Measurements from ENCODE around the gene HDHD5. TPM values are rescaled to one million over a fixed set of nuclear protein-coding genes. Genes with fewer than 3 reads are reported as not detected.

HDHD5 gene
- total RNA-seq, 4 donors from 2014 or later: 38.5 to 58.3 (median 44.5) TPM

DNA sequence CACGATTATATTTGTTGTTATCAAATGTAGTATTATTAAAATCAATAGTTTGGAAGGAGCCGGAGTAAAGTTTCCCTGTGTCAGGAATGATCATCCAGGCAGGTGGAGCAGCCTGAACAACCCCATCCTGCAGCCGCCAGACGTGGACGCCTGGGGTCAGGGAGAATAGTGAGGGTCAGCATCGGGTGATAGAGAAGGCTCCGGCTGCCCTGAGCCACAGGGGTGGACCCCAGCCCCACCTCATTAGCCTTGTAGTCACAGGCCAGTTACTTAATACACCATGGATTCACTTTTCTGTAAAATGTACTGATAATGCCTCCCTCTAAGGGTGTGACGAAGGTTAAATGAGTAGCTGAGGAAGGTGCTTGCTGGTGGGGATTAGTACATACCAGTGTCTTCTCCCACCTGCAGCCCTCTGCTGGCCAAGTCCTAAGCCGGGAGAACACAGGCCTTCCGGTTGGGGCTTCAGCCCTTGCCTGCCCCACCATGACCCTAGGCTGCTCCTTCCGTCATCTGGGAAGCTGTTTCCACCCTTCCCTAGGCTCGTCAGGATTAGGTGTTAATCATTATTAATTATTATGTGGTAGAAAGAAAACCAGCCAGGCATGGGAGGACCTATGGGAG, 52.8 kb downstream of the HDHD5 start:
- H3K4me1 ChIP-seq: no peaks in the 10 kb centered on the region
- no peak for DNase-seq (ENCODE audit: low spot score in 2 of 2)
- no peaks in the 10 kb centered on the region for H3K9me3 ChIP-seq
- H3K4me3 ChIP-seq: no peak overlapping the region
- TF ChIP-seq, protein P1, sequence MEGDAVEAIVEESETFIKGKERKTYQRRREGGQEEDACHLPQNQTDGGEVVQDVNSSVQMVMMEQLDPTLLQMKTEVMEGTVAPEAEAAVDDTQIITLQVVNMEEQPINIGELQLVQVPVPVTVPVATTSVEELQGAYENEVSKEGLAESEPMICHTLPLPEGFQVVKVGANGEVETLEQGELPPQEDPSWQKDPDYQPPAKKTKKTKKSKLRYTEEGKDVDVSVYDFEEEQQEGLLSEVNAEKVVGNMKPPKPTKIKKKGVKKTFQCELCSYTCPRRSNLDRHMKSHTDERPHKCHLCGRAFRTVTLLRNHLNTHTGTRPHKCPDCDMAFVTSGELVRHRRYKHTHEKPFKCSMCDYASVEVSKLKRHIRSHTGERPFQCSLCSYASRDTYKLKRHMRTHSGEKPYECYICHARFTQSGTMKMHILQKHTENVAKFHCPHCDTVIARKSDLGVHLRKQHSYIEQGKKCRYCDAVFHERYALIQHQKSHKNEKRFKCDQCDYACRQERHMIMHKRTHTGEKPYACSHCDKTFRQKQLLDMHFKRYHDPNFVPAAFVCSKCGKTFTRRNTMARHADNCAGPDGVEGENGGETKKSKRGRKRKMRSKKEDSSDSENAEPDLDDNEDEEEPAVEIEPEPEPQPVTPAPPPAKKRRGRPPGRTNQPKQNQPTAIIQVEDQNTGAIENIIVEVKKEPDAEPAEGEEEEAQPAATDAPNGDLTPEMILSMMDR (IDR thresholded peaks at IDR 0.05): no peak
- no peak for TF ChIP-seq POLR2A (IDR thresholded peaks at IDR 0.05)
- no peak for TF ChIP-seq POLR2AphosphoS5 (IDR thresholded peaks at IDR 0.05)
- TF ChIP-seq EP300 (IDR thresholded peaks at IDR 0.05): no peak
- H3K27ac ChIP-seq: peak overlapping the region; percentile 29
- 84% methylated on average over 12 of the region's 12 CpGs for WGBS
- H3K27me3 ChIP-seq: no peaks in the 10 kb centered on the region
- peaks cover 89% of the 10 kb centered on the region for H3K36me3 ChIP-seq

DNA sequence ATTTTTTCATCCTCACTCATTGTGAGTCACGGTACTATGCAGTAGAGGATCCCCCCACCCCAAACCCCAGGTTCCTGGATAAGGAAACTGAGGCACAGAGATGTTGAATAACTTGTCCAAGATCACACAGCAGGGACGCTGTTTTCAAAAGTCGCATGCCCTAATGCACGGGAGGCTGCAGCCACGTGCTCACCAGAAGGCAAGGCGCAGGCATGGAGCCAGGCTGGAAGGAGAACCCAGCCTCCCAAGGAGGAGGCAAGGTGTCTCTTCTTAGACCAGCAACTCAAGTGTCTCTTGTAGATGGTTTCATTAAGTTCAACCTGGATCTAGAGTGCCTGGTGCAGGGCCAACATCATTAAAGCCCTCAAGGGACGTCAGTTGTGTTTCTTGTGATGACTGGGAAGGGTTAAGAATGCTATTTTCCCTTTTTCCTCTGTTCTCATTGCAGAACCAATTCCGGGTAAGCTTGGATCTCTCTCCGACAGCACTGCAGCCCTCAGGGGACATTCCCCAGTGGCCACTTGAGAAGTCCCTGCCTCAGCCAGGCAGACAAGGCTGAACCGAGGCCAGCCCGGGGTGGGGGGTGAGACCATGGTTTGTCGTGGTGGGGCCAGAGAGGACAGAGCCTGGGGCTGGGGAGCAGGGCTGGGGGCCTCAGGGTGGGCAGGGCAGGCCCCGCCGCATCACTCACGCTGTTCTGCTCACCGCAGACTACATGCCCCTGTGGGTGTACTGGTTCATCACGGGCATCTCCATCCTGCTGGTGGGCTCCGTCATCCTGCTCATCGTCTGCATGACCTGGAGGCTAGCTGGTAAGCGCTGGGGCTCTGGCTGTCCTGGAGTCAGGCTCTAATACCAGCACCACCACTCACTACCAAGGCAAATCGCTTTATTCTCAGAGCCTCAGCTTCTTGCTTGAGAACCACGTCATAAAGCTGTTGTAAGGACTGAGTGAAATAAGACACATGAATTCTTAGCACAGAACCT, 53.6 kb downstream of the HDHD5 start:
- TF ChIP-seq, protein P1 (IDR thresholded peaks at IDR 0.05): no peak
- TF ChIP-seq EP300 (IDR thresholded peaks at IDR 0.05): no peak
- TF ChIP-seq POLR2AphosphoS5 (IDR thresholded peaks at IDR 0.05): no peak
- 84% methylated on average over 12 of the region's 22 CpGs for WGBS
- no peak overlapping the region for H3K27ac ChIP-seq
- peaks cover 93% of the 10 kb centered on the region for H3K36me3 ChIP-seq
- no peaks in the 10 kb centered on the region for H3K27me3 ChIP-seq
- H3K4me3 ChIP-seq: no peak overlapping the region
- no peaks in the 10 kb centered on the region for H3K9me3 ChIP-seq
- H3K4me1 ChIP-seq: no peaks in the 10 kb centered on the region
- DNase-seq (ENCODE audit: low spot score in 2 of 2): no peak

DNA sequence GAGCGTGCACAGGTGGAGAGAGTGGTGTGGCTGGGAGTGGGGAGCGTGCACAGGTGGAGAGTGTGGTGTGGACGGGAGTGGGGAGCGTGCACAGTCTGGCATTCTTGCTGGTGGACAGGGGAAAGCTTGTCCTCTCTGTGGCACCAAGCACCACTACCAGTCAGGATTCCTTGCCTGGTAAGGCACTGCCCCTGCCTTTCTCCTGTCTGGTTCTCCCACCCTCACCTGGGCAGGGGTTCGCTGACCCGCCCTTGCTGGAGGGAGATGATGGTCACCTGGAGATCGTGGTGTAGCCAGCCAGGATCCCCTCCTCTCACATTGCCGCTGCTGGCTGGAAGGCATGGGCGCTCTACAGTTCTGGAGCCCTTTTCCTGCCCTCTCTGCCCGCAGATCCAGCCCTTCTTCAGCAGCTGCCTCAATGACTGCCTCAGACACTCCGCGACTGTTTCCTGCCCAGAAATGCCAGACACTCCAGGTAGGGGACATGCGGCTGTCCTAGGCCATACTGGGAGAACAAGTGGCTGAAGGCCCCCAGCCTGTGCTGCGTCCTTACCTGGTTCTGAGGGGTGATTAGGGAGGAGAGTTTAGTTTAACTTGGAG, 54.6 kb downstream of the HDHD5 start:
- no peaks in the 10 kb centered on the region for H3K9me3 ChIP-seq
- H3K27ac ChIP-seq: no peak overlapping the region
- H3K4me1 ChIP-seq: no peaks in the 10 kb centered on the region
- WGBS: 94% methylated on average over 13 of the region's 14 CpGs
- TF ChIP-seq, protein P1 (IDR thresholded peaks at IDR 0.05): no peak
- no peak for TF ChIP-seq POLR2AphosphoS5 (IDR thresholded peaks at IDR 0.05)
- TF ChIP-seq EP300 (IDR thresholded peaks at IDR 0.05): no peak
- no peak for TF ChIP-seq POLR2A (IDR thresholded peaks at IDR 0.05)
- DNase-seq (ENCODE audit: low spot score in 2 of 2): no peak
- no peak overlapping the region for H3K4me3 ChIP-seq
- peaks cover 96% of the 10 kb centered on the region for H3K36me3 ChIP-seq
- H3K27me3 ChIP-seq: no peaks in the 10 kb centered on the region

DNA sequence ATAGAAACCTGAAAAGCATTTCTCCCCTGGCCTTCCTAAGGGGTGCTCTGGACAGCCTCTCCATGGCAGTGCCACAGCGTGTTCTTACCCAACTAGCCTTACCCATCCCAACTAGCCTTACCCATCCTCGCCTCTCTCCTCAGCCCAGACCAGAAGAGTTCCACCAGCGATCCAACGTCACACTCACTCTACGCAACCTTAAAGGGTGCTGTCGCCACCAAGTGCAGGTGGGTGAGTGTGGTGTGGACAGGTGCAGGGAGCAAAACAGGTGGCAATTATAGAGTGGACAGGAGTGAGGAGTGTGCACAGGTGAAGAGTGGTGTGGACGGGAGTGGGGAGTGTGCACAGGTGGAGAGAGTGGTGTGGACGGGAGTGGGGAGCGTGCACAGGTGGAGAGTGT, 55.7 kb downstream of the HDHD5 start:
- Histone ChIP-seq H3K27me3 (no peaks in the 10 kb centered on the region), H3K9me3 (no peaks in the 10 kb centered on the region), H3K27ac (no peak overlapping the region), H3K36me3 (peaks cover 96% of the 10 kb centered on the region), H3K4me1 (no peaks in the 10 kb centered on the region), H3K4me3 (no peak overlapping the region)
- WGBS: 96% methylated on average over 9 of the region's 9 CpGs
- TF ChIP-seq, protein P1 (IDR thresholded peaks at IDR 0.05): no peak
- TF ChIP-seq POLR2AphosphoS5 (IDR thresholded peaks at IDR 0.05) (no peak), EP300 (IDR thresholded peaks at IDR 0.05) (no peak), POLR2A (IDR thresholded peaks at IDR 0.05) (no peak)
- no peak for DNase-seq (ENCODE audit: low spot score in 2 of 2)

DNA sequence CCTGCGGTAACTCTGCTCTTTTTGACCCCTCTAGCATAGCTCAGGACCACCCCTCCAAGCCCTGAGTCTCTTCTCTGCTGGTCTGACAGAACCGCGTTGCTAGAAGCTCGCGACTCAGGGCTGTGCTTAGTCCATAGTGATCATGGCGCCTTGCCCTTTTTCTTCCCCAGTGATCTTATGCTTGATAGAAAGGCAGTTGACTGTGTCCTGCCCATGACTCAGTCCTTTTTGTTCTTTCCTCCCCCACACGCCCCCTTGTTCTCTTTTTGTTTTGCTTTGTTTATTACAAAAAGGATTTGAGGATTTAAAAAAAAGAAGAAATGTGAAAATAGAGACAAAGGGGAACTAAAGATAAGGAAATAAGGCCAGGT, 56.8 kb downstream of the HDHD5 start:
- 88% methylated on average over 7 of the region's 7 CpGs for WGBS
- Histone ChIP-seq H3K4me3 (no peak overlapping the region), H3K4me1 (no peaks in the 10 kb centered on the region), H3K27me3 (no peaks in the 10 kb centered on the region), H3K27ac (no peak overlapping the region), H3K9me3 (no peaks in the 10 kb centered on the region), H3K36me3 (peaks cover 96% of the 10 kb centered on the region)
- TF ChIP-seq EP300 (IDR thresholded peaks at IDR 0.05): no peak
- TF ChIP-seq, protein P1 (IDR thresholded peaks at IDR 0.05): no peak
- TF ChIP-seq POLR2AphosphoS5 (IDR thresholded peaks at IDR 0.05): no peak
- TF ChIP-seq POLR2A (IDR thresholded peaks at IDR 0.05): no peak
- no peak for DNase-seq (ENCODE audit: low spot score in 2 of 2)

Measured in suprapubic skin (tissue), 4 donors.